GM18502 (cell line): ENCODE data around the gene RTF2.

Experiments used
- ATAC-seq: cut with Tn5 transposase; IDR thresholded peaks from one replicate; pipeline ENCODE4 v1.9.1; 2021; ENCODE audit warnings: mild to moderate bottlenecking; ENCODE audit not compliant: unreplicated experiment, poor library complexity

Gene RTF2

GRCh38 chr20:56468316-56469076 is at the start of gene RTF2:
RTF2 (plus strand) TSS chr20:56468627; CDS start chr20:56468698, 71 bp downstream.
- peak; percentile 99 for ATAC-seq

- ATAC-seq: no peak
Observed at GRCh38 chr20:56420028-56420427, 48.4 kb upstream of the RTF2 start.

- no peak for ATAC-seq
Observed at GRCh38 chr20:56420940-56421688, 47.3 kb upstream of the RTF2 start.

- no peak for ATAC-seq
Observed at GRCh38 chr20:56422076-56422823, 46.2 kb upstream of the RTF2 start.

GRCh38 chr20:56422824-56423189 is 45.6 kb upstream of the RTF2 start:
- no peak for ATAC-seq

- ATAC-seq: no peak
Observed at GRCh38 chr20:56423211-56423610, 45.2 kb upstream of the RTF2 start.

- no peak for ATAC-seq
Observed at GRCh38 chr20:56423886-56424285, 44.5 kb upstream of the RTF2 start.

GRCh38 chr20:56424931-56425330 is 43.5 kb upstream of the RTF2 start:
- ATAC-seq: no peak

- no peak for ATAC-seq
Observed at GRCh38 chr20:56426026-56426425, 42.4 kb upstream of the RTF2 start.

- no peak for ATAC-seq
Observed at GRCh38 chr20:56426926-56427325, 41.5 kb upstream of the RTF2 start.

- ATAC-seq: no peak
Observed at GRCh38 chr20:56427797-56428196, 40.6 kb upstream of the RTF2 start.

- ATAC-seq: no peak
Observed at GRCh38 chr20:56428410-56428809, 40.0 kb upstream of the RTF2 start.

GRCh38 chr20:56428881-56429280 is 39.5 kb upstream of the RTF2 start:
- no peak for ATAC-seq

- no peak for ATAC-seq
Observed at GRCh38 chr20:56429502-56429901, 38.9 kb upstream of the RTF2 start.

- no peak for ATAC-seq
Observed at GRCh38 chr20:56429941-56430340, 38.5 kb upstream of the RTF2 start.

GRCh38 chr20:56430461-56430860 is 38.0 kb upstream of the RTF2 start:
- no peak for ATAC-seq

GRCh38 chr20:56430957-56431356 is 37.5 kb upstream of the RTF2 start:
- no peak for ATAC-seq

- no peak for ATAC-seq
Observed at GRCh38 chr20:56431471-56431870, 37.0 kb upstream of the RTF2 start.

- no peak for ATAC-seq
Observed at GRCh38 chr20:56433221-56433879, 35.1 kb upstream of the RTF2 start.

GRCh38 chr20:56433880-56434255 is 34.6 kb upstream of the RTF2 start:
- no peak for ATAC-seq
